ENCODE data around the gene ZRANB1. TPM values are rescaled to one million over a fixed set of nuclear protein-coding genes. Genes with fewer than 3 reads are reported as not detected.
"Not testable (repeated sequence)": the region's sequence is repeated elsewhere in the genome, so short reads cannot be mapped to it uniquely, and the experiment has no call there.

Gene ZRANB1
- polyA plus RNA-seq (2014; cell fraction: cytosol; rRNA removed): 19.0 and 21.8 TPM in 2 replicates
- 10.6 and 10.9 TPM in 2 replicates for polyA plus RNA-seq (2014; cell fraction: nucleus; rRNA removed)

DNA sequence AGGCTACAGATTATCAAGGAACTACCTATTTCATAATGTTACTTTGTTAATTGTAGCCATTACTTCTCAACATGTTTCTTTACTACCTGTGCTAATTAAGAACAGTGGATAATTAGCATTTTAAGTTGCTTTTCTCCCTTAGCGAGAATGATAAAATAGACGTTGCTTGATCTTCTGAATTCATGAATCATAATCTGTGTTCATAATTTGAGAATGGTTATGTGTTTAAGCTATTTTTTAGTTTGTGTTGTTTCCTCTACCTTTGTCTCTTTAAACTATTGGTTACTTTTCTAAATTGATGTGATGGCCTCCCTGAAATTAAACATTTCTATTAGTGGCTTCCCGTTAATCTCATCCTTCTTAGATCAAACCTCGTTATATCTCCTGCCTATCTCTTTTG, at the start of gene ZRANB1:
TSS of gene ZRANB1 (plus strand) at position 301 of the 400 bp plus-strand sequence. CDS start 371 bp downstream, outside the sequence.
- DNase-seq (ENCODE audit: low spot score): no peak

DNA sequence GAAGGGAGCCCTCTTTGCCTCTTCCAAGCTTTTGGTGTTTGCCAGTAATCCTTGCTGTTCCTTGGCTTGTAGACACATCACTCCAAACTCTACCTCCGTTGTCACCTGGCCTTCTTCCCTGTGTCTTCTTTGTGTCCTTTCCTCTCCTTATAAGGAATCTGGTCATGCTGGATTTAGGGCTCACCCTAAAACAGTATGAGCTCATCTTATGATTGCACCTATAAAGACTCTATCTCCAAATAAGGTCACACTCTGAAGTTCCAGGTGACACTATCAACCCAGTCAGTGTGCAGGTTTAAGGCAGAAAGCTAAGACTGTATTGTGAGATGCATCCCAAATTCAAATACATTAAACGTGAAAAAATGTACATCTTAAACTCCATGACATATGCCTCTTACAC, 49.0 kb upstream of the ZRANB1 start:
- DNase-seq (ENCODE audit: low spot score): no peak

GRCh38 chr10:124894569-124895215, 47.2 kb upstream of the ZRANB1 start:
- DNase-seq (ENCODE audit: low spot score): no peak

GRCh38 chr10:124896751-124897150, 45.2 kb upstream of the ZRANB1 start:
- no peak for DNase-seq (ENCODE audit: low spot score)

GRCh38 chr10:124898471-124898870, 43.5 kb upstream of the ZRANB1 start:
- no peak for DNase-seq (ENCODE audit: low spot score)

GRCh38 chr10:124899151-124899550, 42.8 kb upstream of the ZRANB1 start:
- DNase-seq (ENCODE audit: low spot score): no peak

DNA sequence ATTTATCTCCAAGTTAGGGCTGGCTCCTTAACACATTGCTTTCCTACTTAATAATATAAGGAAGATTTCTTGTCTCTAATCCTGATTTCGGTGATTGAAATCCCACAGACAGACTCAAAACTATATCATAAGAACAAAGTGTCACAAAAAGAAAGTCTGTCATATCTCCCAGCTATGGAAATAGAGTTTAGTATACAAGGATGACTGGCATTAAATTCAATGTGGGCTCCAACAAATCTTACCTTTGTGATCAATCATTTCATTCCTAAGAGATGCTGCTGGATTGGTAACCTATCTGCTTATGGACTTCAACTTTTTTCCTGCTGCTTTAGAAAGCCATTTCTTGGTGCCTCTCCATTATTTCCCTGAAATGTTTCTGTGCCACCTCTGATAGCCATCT, 39.5 kb upstream of the ZRANB1 start:
- no peak for DNase-seq (ENCODE audit: low spot score)

GRCh38 chr10:124903111-124903510, 38.8 kb upstream of the ZRANB1 start:
- no peak for DNase-seq (ENCODE audit: low spot score)

DNA sequence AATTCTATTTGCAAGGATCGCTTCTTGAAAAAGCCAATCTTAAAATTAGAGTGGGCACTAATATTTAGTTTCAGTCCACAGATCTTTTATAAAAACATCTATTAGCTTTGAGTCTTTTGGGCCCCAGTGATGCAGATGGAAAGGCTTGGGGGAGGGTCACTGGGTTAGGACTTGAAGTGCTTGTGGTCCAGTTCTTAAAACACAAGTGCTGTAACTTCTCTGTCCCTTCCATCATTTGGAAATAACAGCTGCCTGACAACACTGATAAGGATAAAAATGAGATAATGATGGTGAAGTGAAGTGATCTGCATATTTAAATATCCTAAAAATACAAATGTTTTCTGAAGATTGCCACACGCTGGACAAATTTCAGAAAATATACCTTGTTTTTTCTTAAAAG, 37.1 kb upstream of the ZRANB1 start:
- no peak for DNase-seq (ENCODE audit: low spot score)

GRCh38 chr10:124906551-124907001, 35.3 kb upstream of the ZRANB1 start:
- DNase-seq (ENCODE audit: low spot score): no peak

DNA sequence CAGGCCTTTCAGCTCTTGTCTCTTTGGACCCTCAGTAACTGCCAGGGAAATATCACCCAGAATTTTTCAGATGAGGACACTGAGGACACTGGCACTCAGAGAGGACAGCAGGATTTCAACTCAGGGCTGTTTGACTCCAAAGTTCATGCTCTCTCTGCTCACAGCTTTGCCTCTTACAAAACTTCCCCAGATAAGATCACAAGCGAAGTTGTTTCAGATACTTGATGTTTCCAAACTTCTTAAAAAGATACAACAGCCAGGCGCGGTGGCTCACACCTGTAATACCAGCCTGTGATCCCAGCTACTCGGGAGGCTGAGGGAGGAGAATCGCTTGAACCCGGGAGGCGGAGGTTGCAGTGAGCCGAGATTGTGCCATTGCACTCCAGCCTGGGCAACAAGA, 32.4 kb upstream of the ZRANB1 start:
- DNase-seq (ENCODE audit: low spot score): no peak

DNA sequence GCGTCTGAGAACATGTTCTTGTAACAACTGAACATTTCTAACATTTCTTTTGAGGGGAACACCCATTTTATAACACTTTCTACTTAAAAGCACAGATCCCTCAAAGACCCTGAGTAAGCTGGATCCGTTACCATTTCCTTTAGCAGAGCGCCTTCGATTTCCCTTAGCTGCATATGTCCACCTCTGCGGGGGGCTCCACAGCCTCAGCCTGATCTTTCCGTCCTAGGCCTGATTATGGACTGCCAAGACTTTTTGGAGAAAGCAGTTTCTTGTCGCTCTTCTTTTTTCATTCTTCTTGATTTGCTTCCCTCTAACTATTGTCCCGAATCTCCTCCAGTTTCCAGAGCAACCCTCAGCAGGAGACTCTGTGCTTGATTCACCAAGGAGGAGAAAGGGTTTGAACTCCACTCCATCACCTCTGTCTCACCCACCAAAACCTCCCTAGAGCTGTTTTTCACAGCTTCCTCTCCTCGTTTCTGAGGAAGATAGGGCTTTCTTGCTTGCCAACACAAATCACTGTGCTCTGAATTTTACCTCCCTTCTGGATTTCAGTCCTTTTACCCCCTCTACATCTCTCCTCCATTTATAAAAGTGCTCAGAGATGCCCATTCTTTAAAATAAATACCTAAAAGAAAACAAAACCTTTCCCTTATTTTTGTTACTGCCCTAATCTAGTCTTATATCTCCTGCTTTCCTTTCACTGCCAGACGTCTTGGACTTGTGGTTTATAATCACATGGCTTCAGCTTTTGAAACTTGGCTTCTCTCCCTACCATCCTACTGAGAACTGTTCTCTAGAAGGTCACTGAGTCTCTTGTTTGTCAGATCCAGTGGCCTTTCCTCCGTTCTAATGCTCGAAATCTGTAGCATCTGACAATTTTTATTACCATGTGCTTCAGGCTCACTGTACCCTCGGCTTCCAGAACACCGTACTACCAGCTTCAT, 30.5 kb upstream of the ZRANB1 start:
- no peak for DNase-seq (ENCODE audit: low spot score)

- no peak for DNase-seq (ENCODE audit: low spot score)
Observed at GRCh38 chr10:124912101-124912886, 29.6 kb upstream of the ZRANB1 start.

DNA sequence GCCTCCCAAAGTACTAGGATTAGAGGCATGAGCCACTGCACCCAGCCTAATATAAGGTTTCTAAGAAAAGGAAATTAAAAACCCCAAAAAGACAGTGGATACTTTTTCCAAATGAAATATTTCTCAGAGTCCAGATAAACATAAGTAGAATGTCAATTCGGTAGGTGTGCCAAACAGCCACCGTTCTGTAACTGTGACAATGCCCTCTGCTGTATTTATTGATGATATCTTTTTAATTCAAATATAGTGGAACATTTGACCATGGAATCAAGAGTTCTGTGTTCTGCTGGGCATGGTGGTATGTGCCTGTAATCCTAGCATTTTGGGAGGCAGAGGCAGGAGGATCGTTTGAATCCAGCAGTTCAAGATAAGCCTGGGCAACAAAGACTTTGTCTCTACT, 28.8 kb upstream of the ZRANB1 start:
- DNase-seq (ENCODE audit: low spot score): no peak

DNA sequence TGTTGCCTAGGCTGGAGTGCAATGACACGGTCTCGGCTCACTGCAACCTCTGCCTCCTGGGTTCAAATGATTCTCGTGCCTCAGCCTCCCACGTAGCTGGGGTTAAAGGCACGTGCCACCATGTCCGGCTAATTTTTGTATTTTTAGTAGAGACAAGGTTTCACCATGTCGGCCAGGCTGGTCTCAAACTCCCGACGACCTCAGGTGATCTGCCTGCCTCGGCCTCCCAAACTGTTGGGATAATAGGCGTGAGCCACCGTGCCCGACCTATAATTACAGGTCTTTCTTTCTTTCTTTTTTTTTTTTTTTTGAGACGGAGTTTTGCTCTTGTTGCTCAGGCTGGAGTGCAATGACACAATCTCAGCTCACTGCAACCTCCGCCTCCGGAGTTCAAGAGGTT, 27.5 kb upstream of the ZRANB1 start:
- not testable (repeated sequence) for DNase-seq (ENCODE audit: low spot score)

DNA sequence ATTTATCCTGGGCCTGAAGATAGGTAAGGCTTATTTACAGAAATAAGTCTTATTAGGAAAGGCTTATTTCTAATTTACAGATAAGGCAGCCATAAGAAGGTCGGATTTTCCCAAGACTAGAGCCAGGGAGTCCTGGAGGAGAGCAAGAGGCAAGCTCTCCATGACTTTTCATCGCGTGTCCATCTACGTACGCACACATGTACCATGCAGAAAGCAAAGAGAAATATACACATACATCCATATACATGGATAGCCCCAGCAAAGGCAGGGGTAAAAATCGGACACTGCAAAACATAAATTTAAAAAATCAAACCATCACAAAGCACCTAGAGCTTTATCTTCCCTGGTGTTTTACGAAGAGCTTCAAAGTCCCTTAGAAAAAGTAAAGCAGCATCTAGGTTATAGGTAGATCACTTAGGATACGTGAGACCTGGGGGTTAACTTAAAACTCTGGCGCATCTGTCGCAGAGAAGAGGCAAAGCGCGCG, 25.8 kb upstream of the ZRANB1 start:
- DNase-seq (ENCODE audit: low spot score): no peak

DNA sequence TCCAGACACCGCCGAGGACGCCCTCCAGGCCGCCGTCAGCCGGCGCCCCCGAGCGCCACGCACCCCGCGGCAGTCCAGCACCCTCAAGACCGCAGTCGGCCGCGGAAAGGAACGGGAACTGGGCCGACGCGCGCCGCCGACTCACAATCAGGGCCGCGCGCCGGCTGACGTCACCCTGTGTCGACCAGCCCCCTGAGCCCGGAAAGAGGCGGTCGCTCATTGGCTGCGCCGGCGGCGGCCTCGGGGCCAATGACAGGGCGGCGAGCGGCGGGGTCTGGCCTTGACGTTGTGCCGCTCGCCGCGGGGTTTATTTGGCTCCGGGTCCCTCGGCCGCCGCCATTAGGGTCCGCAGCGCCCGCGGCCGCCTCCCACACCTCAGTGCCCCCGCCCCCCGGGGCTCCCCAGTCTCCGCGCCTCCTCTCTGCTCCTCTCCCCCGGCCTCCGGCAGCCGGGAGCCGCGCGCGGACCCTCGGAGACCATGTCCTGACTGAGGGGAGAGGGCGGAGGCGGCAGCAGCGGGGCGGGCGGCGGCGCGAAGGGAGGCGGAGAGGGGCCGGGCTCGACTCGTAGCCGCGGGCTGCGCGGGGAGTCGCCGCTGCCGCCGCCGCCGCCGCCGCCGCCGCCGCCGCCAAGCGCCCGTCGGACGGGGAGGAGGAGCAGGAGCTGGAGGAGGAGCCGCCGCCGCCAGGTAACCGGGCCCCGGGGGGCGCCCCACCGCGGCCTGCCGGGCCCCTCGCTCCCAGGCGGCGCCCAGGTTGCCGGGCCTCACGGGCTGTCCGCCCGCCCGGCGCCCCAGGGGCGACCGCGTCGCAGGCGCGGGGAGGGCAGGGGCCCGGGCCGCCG, 25.1 kb upstream of the ZRANB1 start:
- peak; percentile 94 for DNase-seq (ENCODE audit: low spot score)

DNA sequence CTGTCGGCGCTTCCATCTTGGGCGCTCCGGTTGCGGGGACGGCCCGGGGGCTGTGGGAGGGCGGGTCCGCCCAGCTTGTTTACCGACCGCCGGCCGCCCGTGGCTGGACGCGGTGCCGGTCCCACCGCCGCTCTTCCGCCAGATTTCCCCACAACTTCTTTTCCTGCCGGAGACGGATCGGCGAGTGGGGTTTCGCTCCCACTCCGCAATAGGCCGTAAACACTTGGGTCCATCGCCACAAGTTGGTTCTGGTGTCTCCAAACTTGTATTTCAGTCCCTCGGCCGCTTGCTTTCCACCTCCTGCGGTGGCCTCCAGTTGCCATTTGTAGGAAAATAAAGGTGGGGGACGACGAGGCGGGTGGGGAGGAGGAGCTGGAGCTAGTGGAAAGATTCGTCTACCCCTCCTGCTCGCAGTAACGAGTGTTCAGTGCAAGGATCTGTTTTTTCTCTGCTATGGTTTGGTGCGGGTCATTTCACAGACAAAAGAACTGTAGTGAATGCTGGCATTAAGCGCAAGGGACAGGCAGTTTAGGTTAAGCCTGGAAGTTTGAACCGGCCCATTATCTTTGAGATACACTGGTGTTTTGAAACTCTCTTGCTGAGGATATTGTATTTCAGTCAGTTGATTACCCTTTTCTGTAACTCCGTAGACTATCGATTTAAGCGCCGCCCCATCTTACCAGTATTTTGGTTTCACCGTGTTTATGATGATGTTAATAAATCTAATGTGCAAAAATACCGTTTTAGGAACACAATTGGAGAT, 24.3 kb upstream of the ZRANB1 start:
- DNase-seq (ENCODE audit: low spot score): peak; percentile 43

- no peak for DNase-seq (ENCODE audit: low spot score)
Observed at GRCh38 chr10:124918191-124918830, 23.6 kb upstream of the ZRANB1 start.

All from SK-N-DZ (cell line).